ENCODE results near the gene TRIM9. TPM values are rescaled to one million over a fixed set of nuclear protein-coding genes. Genes with fewer than 3 reads are reported as not detected.

The TRIM9 gene
- total and polyA plus RNA-seq, 2 of the 4 experiments (the other 2 are of a cell fraction), result under 0.01 to 0.09 TPM

- no TSS peak for BruUV-seq (replicated peaks)
- no peak overlapping the region for H4K5ac ChIP-seq (ENCODE audit: low read depth, low read length)
- in situ Hi-C loops (cut with MboI; ENCODE audit: low sequenced_read_pairs) (no loop called here), intact Hi-C loops (cut with micrococcal nuclease) (loop anchor here (10.0 kb wide), 1 partner anchor 470 kb away; no protein-coding TSS in a partner anchor), dilution Hi-C loops (cut with HindIII; ENCODE audit: low sequenced_read_pairs, unreplicated experiment) (no loop called here)
- H4K8ac ChIP-seq (ENCODE audit: low read depth in 2 of 2, low read length in 2 of 2), result no peak overlapping the region
- H3K4ac ChIP-seq (ENCODE audit: low read depth, low read length), result no peak overlapping the region
- no peaks in the 10 kb centered on the region for H3K4me1 ChIP-seq (ENCODE audit: control insufficient read depth, insufficient read depth, low read length)
- WGBS, 2 experiments (ENCODE audit: extremely low coverage in 2 of 2, insufficient read length in 1 of 2), result 60% methylated on average over 1 of the region's 3 CpGs; no CpG with 5 or more reads in 1 of the 2 experiments
- H2AK5ac ChIP-seq (ENCODE audit: low read depth, low read length), result no peak overlapping the region
- no peak overlapping the region for H3K4me2 ChIP-seq (ENCODE audit: low read depth, low read length)
- no peaks in the 10 kb centered on the region for H3K9me3 ChIP-seq (ENCODE audit: control insufficient read depth, insufficient read depth, low read length)
- H3K23ac ChIP-seq (ENCODE audit: low read depth, low read length), result no peak overlapping the region
- no peaks in the 10 kb centered on the region for H3K9me1 ChIP-seq (ENCODE audit: insufficient read depth, low read length)
- no peak overlapping the region for H3K18ac ChIP-seq (ENCODE audit: low read depth, low read length)
- H3K4me3 ChIP-seq (ENCODE audit: insufficient read depth, low read depth, low read length), result no peak overlapping the region
- no peak overlapping the region for H4K91ac ChIP-seq (ENCODE audit: insufficient read depth, low read depth, low read length)
- DNase-seq (no peak), ATAC-seq (ENCODE audit: low read depth) (no peak)
- no peak overlapping the region for H2BK20ac ChIP-seq (ENCODE audit: low read depth, low read length)
- no peaks in the 10 kb centered on the region for H4K20me1 ChIP-seq (ENCODE audit: insufficient read depth, low read length)
- no peak overlapping the region for H3K14ac ChIP-seq (replicated peaks; ENCODE audit: low read depth, low read length)
- H3K27me3 ChIP-seq (ENCODE audit: control insufficient read depth, insufficient read depth, low read length), result peaks cover 36% of the 10 kb centered on the region
- TF ChIP-seq MAFK (IDR thresholded peaks at IDR 0.05; ENCODE audit: low read depth, low read length) (no peak), MAZ (IDR thresholded peaks at IDR 0.05; ENCODE audit: borderline replicate concordance, low read depth, low read length) (no peak), POLR2A (IDR thresholded peaks at IDR 0.05; ENCODE audit: low read depth, low read length) (no peak), CTCF (conservative IDR thresholded peaks at IDR 0.05; ENCODE audit: low read depth, low read length) (no peak), CHD1 (IDR thresholded peaks at IDR 0.05; ENCODE audit: low read depth, low read length) (no peak), SMC3 (IDR thresholded peaks at IDR 0.05; ENCODE audit: low read depth, low read length) (no peak), CEBPB (IDR thresholded peaks at IDR 0.05; ENCODE audit: low read depth, low read length) (no peak), RFX5 (IDR thresholded peaks at IDR 0.05; ENCODE audit: low read depth, low read length) (no peak), NFE2L2 (IDR thresholded peaks at IDR 0.05; ENCODE audit: low read depth, low read length) (no peak), MXI1 (IDR thresholded peaks at IDR 0.05; ENCODE audit: borderline replicate concordance, low read depth, low read length) (no peak), RCOR1 (IDR thresholded peaks at IDR 0.05; ENCODE audit: insufficient replicate concordance, low read length) (no peak), USF2 (IDR thresholded peaks at IDR 0.05; ENCODE audit: low read depth, low read length) (no peak), FOS (IDR thresholded peaks at IDR 0.05; ENCODE audit: low read depth, low read length) (no peak), RAD21 (IDR thresholded peaks at IDR 0.05; ENCODE audit: low read length) (no peak), ELK1 (IDR thresholded peaks at IDR 0.05; ENCODE audit: borderline replicate concordance, low read depth, low read length) (no peak)
- H2BK15ac ChIP-seq (ENCODE audit: low read depth, low read length), result no peak overlapping the region
- no peaks in the 10 kb centered on the region for H3K36me3 ChIP-seq (ENCODE audit: control insufficient read depth, insufficient read depth, low read length)
- H2AFZ ChIP-seq (replicated peaks; ENCODE audit: low read length, poor library complexity), result no peak overlapping the region
- no peaks in the 10 kb centered on the region for H3K79me1 ChIP-seq (ENCODE audit: low read depth in 1 of 2, low read length in 2 of 2)
- POLR2A ChIA-PET (ENCODE audit: unreplicated experiment), result no interaction called here
- H3K27ac ChIP-seq (ENCODE audit: insufficient read depth, low read length), result no peak overlapping the region
- no peak overlapping the region for H3K9ac ChIP-seq (ENCODE audit: low read depth, low read length)
- H3K56ac ChIP-seq (ENCODE audit: extremely low read depth, insufficient read depth, low read length), result no peak overlapping the region
- no peak overlapping the region for H2BK5ac ChIP-seq (ENCODE audit: low read depth, low read length, poor library complexity, severe bottlenecking)
- H2BK120ac ChIP-seq (ENCODE audit: low read depth, low read length), result no peak overlapping the region
- no peak overlapping the region for H2AK9ac ChIP-seq (replicated peaks; ENCODE audit: low read depth, low read length, poor library complexity)
- CTCF ChIA-PET, result no interaction called here
Measured at GRCh38 chr14:51044961-51045360, 49.9 kb downstream of the TRIM9 start.

Data from IMR-90 (cell line).